Measurements from ENCODE around the gene TMEM132D. TPM values are rescaled to one million over a fixed set of nuclear protein-coding genes. Genes with fewer than 3 reads are reported as not detected.

The TMEM132D gene
- polyA plus RNA-seq, 1 experiment = not detected

DNA sequence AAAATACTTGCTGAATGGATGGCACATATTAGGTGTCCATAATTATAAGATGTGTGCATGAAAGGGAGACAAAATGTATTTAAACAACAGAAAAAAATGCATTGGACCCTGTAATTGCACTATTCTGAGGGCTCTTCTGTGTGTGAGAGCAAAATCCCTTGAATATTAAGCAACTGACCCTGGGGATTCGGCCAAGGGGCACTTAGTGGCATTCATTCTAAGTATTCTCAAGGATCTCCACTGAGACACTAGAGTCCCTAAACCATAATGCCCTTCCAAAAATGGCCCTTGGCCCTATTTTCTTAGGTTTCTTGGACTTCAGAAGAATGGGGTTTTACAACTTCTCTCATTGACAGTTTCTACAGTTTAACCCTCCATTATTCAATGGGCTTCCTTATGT lies 662.0 kb downstream of the TMEM132D start:
- TF ChIP-seq, protein P1, sequence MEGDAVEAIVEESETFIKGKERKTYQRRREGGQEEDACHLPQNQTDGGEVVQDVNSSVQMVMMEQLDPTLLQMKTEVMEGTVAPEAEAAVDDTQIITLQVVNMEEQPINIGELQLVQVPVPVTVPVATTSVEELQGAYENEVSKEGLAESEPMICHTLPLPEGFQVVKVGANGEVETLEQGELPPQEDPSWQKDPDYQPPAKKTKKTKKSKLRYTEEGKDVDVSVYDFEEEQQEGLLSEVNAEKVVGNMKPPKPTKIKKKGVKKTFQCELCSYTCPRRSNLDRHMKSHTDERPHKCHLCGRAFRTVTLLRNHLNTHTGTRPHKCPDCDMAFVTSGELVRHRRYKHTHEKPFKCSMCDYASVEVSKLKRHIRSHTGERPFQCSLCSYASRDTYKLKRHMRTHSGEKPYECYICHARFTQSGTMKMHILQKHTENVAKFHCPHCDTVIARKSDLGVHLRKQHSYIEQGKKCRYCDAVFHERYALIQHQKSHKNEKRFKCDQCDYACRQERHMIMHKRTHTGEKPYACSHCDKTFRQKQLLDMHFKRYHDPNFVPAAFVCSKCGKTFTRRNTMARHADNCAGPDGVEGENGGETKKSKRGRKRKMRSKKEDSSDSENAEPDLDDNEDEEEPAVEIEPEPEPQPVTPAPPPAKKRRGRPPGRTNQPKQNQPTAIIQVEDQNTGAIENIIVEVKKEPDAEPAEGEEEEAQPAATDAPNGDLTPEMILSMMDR (IDR thresholded peaks at IDR 0.05; ENCODE audit: low read depth, low read length) = no peak
- DNase-seq (ENCODE audit: low read depth, low spot score) = no peak
- ChIA-PET CTCF (no interaction called here), POLR2A (no interaction called here)
- no peak overlapping the region for H3K4me3 ChIP-seq (ENCODE audit: low read depth, low read length)
- peaks cover 27% of the 10 kb centered on the region for H3K9me3 ChIP-seq (ENCODE audit: control insufficient read depth, insufficient read depth, low read length)
- no peaks in the 10 kb centered on the region for H3K27me3 ChIP-seq (ENCODE audit: control insufficient read depth, insufficient read depth, low read length)
- no peak overlapping the region for H3K27ac ChIP-seq (ENCODE audit: low read depth, low read length)

DNA sequence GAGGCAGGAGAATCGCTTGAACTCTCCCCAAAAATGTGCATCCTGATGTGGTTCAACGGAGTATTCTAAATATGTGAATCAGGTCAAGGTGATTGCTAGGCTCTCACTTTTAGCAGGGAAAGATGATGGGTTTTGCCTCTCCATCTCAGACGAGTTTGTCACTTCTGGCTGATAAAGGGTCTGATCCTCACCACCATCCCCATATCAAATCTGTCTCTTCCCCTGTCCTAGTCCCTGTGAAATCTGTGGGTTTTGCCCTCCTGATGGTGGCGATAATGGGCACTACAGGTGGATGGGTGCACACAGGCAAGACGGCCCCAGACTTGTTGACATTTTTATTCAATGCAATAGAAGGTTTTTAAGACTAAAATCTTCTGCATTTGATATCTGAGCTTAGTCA lies 665.9 kb downstream of the TMEM132D start:
- DNase-seq (ENCODE audit: low read depth, low spot score) = no peak
- POLR2A ChIA-PET = no interaction called here

GRCh38 chr12:129234209-129234608 lies 669.6 kb downstream of the TMEM132D start:
- CTCF ChIA-PET = interaction anchor here (0.7 kb wide), 1 partner anchor 339 kb away, joined by 3 read pairs; no protein-coding TSS in a partner anchor

More for the DNA sequence above, 665.9 kb downstream of the TMEM132D start:
- Histone ChIP-seq H3K4me3 (ENCODE audit: low read depth, low read length) (no peak overlapping the region), H3K27me3 (ENCODE audit: control insufficient read depth, insufficient read depth, low read length) (no peaks in the 10 kb centered on the region), H3K9me3 (ENCODE audit: control insufficient read depth, insufficient read depth, low read length) (peaks cover 9% of the 10 kb centered on the region), H3K27ac (ENCODE audit: low read depth, low read length) (no peak overlapping the region)
- TF ChIP-seq, protein P1 (IDR thresholded peaks at IDR 0.05; ENCODE audit: low read depth, low read length) = no peak
- CTCF ChIA-PET = no interaction called here

DNA sequence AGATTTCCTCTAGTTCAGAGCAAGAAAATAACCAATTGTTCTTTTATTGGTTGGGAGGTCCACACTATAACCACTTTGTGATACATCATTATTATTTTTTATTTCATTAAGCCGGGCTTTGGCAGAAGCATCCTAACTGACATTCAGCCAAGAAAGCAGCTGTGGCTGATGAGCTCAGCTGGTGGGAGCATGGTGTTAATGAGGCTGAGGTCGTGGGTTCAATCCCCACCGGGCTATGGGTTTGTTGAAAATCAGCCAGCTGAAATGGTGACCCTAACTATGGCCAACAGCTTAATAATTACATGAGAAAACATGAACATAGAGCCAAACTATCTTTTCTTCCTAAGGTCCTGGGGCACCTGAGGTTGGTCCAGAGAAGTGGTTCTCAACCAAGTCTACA lies 672.3 kb downstream of the TMEM132D start:
- ChIA-PET POLR2A (no interaction called here), CTCF (no interaction called here)
- Histone ChIP-seq H3K27ac (ENCODE audit: low read depth, low read length) (no peak overlapping the region), H3K9me3 (ENCODE audit: control insufficient read depth, insufficient read depth, low read length) (peaks cover 20% of the 10 kb centered on the region), H3K4me3 (ENCODE audit: low read depth, low read length) (no peak overlapping the region), H3K27me3 (ENCODE audit: control insufficient read depth, insufficient read depth, low read length) (no peaks in the 10 kb centered on the region)
- no peak for DNase-seq (ENCODE audit: low read depth, low spot score)
- TF ChIP-seq, protein P1 (IDR thresholded peaks at IDR 0.05; ENCODE audit: low read depth, low read length) = no peak

More at GRCh38 chr12:129234209-129234608, 669.6 kb downstream of the TMEM132D start:
- TF ChIP-seq, protein P1 (IDR thresholded peaks at IDR 0.05; ENCODE audit: low read depth, low read length) = no peak
- POLR2A ChIA-PET = no interaction called here
- no peak overlapping the region for H3K4me3 ChIP-seq (ENCODE audit: low read depth, low read length)
- no peaks in the 10 kb centered on the region for H3K27me3 ChIP-seq (ENCODE audit: control insufficient read depth, insufficient read depth, low read length)
- H3K27ac ChIP-seq (ENCODE audit: low read depth, low read length) = no peak overlapping the region
- DNase-seq (ENCODE audit: low read depth, low spot score) = no peak
- peaks cover 21% of the 10 kb centered on the region for H3K9me3 ChIP-seq (ENCODE audit: control insufficient read depth, insufficient read depth, low read length)

- no peaks in the 10 kb centered on the region for H3K27me3 ChIP-seq (ENCODE audit: control insufficient read depth, insufficient read depth, low read length)
- no peak for DNase-seq (ENCODE audit: low read depth, low spot score)
- H3K27ac ChIP-seq (ENCODE audit: low read depth, low read length) = no peak overlapping the region
- ChIA-PET POLR2A (no interaction called here), CTCF (no interaction called here)
- no peak overlapping the region for H3K4me3 ChIP-seq (ENCODE audit: low read depth, low read length)
- TF ChIP-seq, protein P1 (IDR thresholded peaks at IDR 0.05; ENCODE audit: low read depth, low read length) = no peak
- H3K9me3 ChIP-seq (ENCODE audit: control insufficient read depth, insufficient read depth, low read length) = peaks cover 25% of the 10 kb centered on the region
Measured at GRCh38 chr12:129230995-129231394, 672.8 kb downstream of the TMEM132D start.

Measured in AG04450 (cell line).